Thyroid gland (tissue), 4 donors: ENCODE measurements around the gene CLEC2A. TPM values are rescaled to one million over a fixed set of nuclear protein-coding genes. Genes with fewer than 3 reads are reported as not detected.
A peak's percentile ranks its signal among the peaks of the same experiment; 100 is the strongest.

Source experiments
- DNase-seq, 2 donors: peaks; one replicate each; pipeline ENCODE4 v3.0.0-alpha.2; 2019
- H3K27ac ChIP-seq, 3 donors: fragments of 200-600 bp; sonication (generic); 1 replicate in 2 of 3; 2 replicates in 1 of 3; pipeline ENCODE4 v1.5.1; 2016 to 2019; ENCODE audit warnings: mild to moderate bottlenecking in 1 of 3, moderate library complexity in 1 of 3
- H3K27me3 ChIP-seq: fragments of 200-600 bp; sonication (generic); one replicate; pipeline ENCODE4 v1.5.1; 2019
- H3K36me3 ChIP-seq, 2 donors: fragments of 200-600 bp; sonication (generic); one replicate each; pipeline ENCODE4 v1.5.1; 2016 to 2019
- H3K4me1 ChIP-seq, 2 donors: fragments of 200-600 bp; sonication (generic); one replicate each; pipeline ENCODE4 v1.5.1; 2017 to 2019
- H3K4me3 ChIP-seq, 3 donors: fragments of 200-600 bp; sonication (generic); replicated peaks in 1 of 3; 1 replicate in 2 of 3; 2 replicates in 1 of 3; pipeline ENCODE4 v1.5.1; 2016; ENCODE audit warnings: mild to moderate bottlenecking in 1 of 3
- H3K9me3 ChIP-seq: fragments of 200-600 bp; sonication (generic); one replicate; pipeline ENCODE4 v1.5.1; 2017
- POLR2A ChIP-seq, 2 donors: fragments of 450-650 bp; IDR thresholded peaks; one replicate each; pipeline ENCODE4 v1.6.1; 2017; ENCODE audit warnings: antibody characterized with exemption in 2 of 2, mild to moderate bottlenecking in 2 of 2, moderate library complexity in 1 of 2
- WGBS, 2 donors: methylation state at CpG; one replicate each; pipeline ENCODE4 v1.1.5; 2017; 5-methylcytosine and 5-hydroxymethylcytosine counted together
- intact Hi-C: fragments of 100-400 bp; cut with DNase I; formaldehyde crosslinking; loops from one replicate; pipeline ENCODE4 v1.15.1; 2023
- total RNA-seq, 4 donors: library from RNA; depleted of rRNA; stranded (reverse); fragments of >200 nt; gene quantifications; one replicate each; pipeline ENCODE4 v1.2.3, GENCODE V29; 2016
- TF ChIP-seq, protein P1 (sequence below), 6 experiments: fragments of 200-600 bp in 3 of 6; fragments of 450-650 bp in 3 of 6; sonication (generic) in 3 of 6; IDR thresholded peaks; one replicate each; pipeline ENCODE4 v1.5.1; 2016 to 2019; ENCODE audit warnings: antibody characterized with exemption in 6 of 6, mild to moderate bottlenecking in 2 of 6, inconsistent platforms in 1 of 6, moderate library complexity in 1 of 6

The CLEC2A gene
- total RNA-seq, 4 donors from 2014 or later = not detected

DNA sequence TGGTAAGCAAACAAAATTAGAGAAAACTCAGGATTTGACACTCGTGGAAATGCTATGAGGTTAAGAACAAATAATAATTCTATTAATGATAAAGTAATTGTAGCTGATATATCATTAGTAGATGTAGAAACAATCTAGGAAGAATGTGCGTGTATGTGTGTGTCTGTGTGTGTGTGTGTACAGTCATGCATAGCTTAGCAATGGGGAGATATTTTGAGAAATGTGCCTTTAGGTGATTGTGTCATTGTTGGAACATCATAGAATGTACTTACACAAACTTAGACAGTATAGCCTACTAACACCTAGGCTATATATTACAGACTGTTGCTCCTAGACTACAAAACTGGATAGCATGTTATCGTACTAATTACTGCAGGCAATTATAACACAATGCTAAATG, 5.3 kb downstream of the CLEC2A start:
- TF ChIP-seq POLR2A (IDR thresholded peaks at IDR 0.05) = no peak
- TF ChIP-seq, protein P1, sequence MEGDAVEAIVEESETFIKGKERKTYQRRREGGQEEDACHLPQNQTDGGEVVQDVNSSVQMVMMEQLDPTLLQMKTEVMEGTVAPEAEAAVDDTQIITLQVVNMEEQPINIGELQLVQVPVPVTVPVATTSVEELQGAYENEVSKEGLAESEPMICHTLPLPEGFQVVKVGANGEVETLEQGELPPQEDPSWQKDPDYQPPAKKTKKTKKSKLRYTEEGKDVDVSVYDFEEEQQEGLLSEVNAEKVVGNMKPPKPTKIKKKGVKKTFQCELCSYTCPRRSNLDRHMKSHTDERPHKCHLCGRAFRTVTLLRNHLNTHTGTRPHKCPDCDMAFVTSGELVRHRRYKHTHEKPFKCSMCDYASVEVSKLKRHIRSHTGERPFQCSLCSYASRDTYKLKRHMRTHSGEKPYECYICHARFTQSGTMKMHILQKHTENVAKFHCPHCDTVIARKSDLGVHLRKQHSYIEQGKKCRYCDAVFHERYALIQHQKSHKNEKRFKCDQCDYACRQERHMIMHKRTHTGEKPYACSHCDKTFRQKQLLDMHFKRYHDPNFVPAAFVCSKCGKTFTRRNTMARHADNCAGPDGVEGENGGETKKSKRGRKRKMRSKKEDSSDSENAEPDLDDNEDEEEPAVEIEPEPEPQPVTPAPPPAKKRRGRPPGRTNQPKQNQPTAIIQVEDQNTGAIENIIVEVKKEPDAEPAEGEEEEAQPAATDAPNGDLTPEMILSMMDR (IDR thresholded peaks at IDR 0.05) = no peak
- H3K4me1 ChIP-seq = no peaks in the 10 kb centered on the region
- no peak overlapping the region for H3K4me3 ChIP-seq
- H3K27me3 ChIP-seq = no peaks in the 10 kb centered on the region
- no peaks in the 10 kb centered on the region for H3K36me3 ChIP-seq
- intact Hi-C loops = loop anchor here (5.0 kb wide), 1 partner anchor 175 kb away; no protein-coding TSS in a partner anchor
- 85 to 89% methylated on average over 3 of the region's 3 CpGs for WGBS, 2 donors
- H3K9me3 ChIP-seq = no peaks in the 10 kb centered on the region
- DNase-seq = no peak
- H3K27ac ChIP-seq = no peak overlapping the region

DNA sequence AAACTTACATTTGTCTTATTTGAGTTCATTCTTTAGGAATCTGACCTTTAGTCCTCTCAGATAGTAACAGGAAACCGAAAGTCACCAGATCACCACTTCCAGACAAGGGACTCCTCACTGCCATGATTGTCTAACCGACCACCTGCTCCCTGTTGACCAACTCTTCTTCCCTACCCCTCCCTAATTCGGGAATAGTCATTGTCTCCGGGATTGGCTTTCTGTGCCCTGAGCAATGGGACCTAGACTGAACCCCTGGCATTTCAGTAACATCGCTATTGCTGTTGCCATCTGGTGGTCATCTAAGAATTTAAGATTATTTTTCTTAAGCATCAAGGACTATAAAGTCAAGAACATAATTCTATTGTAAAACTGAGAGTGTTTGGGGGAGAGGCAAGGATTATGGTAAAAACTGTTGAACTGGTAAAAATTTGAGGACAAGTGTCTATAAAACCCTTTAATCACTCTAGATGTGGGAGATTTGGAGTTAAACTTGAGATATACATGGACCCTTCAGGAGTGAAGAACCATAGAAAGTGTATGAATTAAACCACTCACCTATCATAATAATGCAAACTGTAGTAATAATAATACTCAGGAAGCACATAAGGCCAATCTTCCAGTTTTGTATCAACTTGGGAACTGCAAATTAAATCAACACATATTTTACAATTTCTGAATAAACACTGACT, 6.3 kb downstream of the CLEC2A start:
- no peaks in the 10 kb centered on the region for H3K4me1 ChIP-seq
- no peak overlapping the region for H3K27ac ChIP-seq
- 16 to 20% methylated on average over 5 of the region's 5 CpGs for WGBS, 2 donors
- H3K9me3 ChIP-seq = no peaks in the 10 kb centered on the region
- intact Hi-C loops = loop anchor here (5.0 kb wide), 1 partner anchor 174 kb away; no protein-coding TSS in a partner anchor
- H3K36me3 ChIP-seq = no peaks in the 10 kb centered on the region
- DNase-seq = no peak
- TF ChIP-seq, protein P1 (IDR thresholded peaks at IDR 0.05) = peak in 5 of 6 experiments; percentile 20 to 54 (median 42)
- no peak for TF ChIP-seq POLR2A (IDR thresholded peaks at IDR 0.05)
- no peaks in the 10 kb centered on the region for H3K27me3 ChIP-seq
- H3K4me3 ChIP-seq = no peak overlapping the region

DNA sequence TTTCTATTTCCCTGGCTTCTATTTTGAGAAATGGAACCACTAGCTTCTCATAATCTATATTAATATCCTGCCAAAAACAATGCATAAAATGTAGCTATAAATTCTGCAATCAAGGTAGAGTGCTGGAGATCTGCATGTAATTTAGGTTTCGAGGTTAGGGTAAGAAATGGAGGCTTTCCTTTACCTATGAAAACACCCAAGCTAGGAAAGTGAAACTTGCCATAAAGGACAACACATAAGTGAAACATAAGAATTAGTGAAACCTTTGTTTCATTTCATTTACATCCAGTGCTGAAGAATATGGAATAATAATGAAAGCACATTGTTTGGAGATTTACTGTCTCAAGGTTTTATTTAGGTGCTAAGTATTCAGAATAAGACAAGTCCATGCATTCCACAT, 9.7 kb downstream of the CLEC2A start:
- TF ChIP-seq, protein P1 (IDR thresholded peaks at IDR 0.05) = no peak
- no peak for TF ChIP-seq POLR2A (IDR thresholded peaks at IDR 0.05)
- Histone ChIP-seq H3K4me1 (no peaks in the 10 kb centered on the region), H3K4me3 (no peak overlapping the region), H3K27ac (no peak overlapping the region), H3K9me3 (no peaks in the 10 kb centered on the region), H3K36me3 (no peaks in the 10 kb centered on the region), H3K27me3 (no peaks in the 10 kb centered on the region)
- no peak for DNase-seq
- intact Hi-C loops = loop anchor here (5.0 kb wide), 1 partner anchor 105 kb away; no protein-coding TSS in a partner anchor
- 88 to 93% methylated on average over 1 of the region's 1 CpG for WGBS, 2 donors

DNA sequence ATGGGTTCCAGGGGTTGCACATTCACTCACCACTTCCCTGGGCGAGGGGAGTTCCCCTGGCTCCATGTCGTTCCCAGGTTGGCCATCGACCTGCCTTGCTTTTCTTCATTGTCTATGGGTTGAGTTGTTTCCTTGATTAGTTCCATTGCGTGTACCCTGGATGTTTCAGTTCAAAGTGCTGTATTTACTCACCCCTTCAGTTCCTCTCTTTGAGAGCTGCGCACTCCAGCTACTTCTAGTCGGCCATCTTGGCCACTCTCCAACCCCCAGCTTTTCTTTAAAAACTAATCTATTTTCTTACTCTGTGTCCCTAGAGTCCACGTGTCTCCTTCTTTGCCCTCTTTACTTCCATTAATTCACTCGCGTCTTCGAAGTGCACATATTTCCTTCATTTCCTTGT, 11.7 kb downstream of the CLEC2A start:
- Histone ChIP-seq H3K9me3 (no peaks in the 10 kb centered on the region), H3K27ac (no peak overlapping the region), H3K36me3 (no peaks in the 10 kb centered on the region), H3K4me3 (no peak overlapping the region), H3K4me1 (no peaks in the 10 kb centered on the region), H3K27me3 (no peaks in the 10 kb centered on the region)
- TF ChIP-seq, protein P1 (IDR thresholded peaks at IDR 0.05) = no peak
- TF ChIP-seq POLR2A (IDR thresholded peaks at IDR 0.05) = no peak
- DNase-seq = no peak
- 82 to 87% methylated on average over 10 of the region's 10 CpGs for WGBS, 2 donors
- intact Hi-C loops = loop anchor here (5.0 kb wide), 1 partner anchor 103 kb away; no protein-coding TSS in a partner anchor

DNA sequence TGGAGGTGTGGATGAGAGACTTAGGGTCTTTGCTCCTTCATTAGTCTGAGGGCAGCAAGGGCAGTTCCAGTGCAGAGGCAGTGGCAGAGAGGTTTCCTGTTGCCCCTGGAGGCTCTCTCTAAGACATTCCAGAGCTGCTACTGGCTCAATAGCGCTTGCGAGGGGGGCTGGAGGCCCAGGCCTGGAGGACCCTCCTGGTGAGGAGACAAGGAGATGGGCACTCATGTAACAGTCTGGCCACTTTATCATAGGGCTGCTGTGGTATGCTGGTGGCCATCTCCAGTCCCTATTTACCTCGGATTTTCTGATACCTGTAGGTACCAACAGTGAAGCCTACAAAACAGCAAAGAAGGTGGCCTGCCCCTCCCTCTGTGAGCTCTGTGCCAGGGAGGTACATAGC, 12.7 kb downstream of the CLEC2A start:
- no peaks in the 10 kb centered on the region for H3K36me3 ChIP-seq
- DNase-seq = no peak
- WGBS, 2 donors = 92 to 100% methylated on average over 2 to 3 of the region's 3 CpGs
- no peaks in the 10 kb centered on the region for H3K27me3 ChIP-seq
- intact Hi-C loops = no loop called here
- no peaks in the 10 kb centered on the region for H3K9me3 ChIP-seq
- no peak for TF ChIP-seq POLR2A (IDR thresholded peaks at IDR 0.05)
- TF ChIP-seq, protein P1 (IDR thresholded peaks at IDR 0.05) = no peak
- H3K27ac ChIP-seq = no peak overlapping the region
- no peak overlapping the region for H3K4me3 ChIP-seq
- H3K4me1 ChIP-seq = no peaks in the 10 kb centered on the region
